ENCODE data around the gene LRRTM3. TPM values are rescaled to one million over a fixed set of nuclear protein-coding genes. Genes with fewer than 3 reads are reported as not detected.

Gene LRRTM3
- total RNA-seq, 1 donor from 2014 or later = not detected

DNA sequence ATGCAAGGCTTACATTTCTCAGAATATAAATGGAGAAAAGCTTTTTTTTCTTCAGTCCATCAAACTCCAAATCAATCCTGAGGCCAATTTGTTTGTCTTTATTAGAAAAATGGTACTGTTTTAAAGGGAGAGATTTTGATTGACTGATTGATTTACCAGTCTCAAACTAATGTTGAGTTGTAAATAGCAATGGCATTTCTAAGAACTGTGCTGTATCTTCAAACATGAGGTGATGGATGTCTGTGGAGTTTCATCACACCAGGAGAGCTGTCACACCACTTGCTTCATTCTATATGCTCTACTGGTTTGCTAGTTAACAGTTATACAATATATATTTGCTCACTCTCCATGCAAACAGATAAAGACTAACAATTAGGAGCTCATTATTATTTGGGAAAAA is 39.0 kb upstream of the LRRTM3 start:
- TF ChIP-seq, protein P1, sequence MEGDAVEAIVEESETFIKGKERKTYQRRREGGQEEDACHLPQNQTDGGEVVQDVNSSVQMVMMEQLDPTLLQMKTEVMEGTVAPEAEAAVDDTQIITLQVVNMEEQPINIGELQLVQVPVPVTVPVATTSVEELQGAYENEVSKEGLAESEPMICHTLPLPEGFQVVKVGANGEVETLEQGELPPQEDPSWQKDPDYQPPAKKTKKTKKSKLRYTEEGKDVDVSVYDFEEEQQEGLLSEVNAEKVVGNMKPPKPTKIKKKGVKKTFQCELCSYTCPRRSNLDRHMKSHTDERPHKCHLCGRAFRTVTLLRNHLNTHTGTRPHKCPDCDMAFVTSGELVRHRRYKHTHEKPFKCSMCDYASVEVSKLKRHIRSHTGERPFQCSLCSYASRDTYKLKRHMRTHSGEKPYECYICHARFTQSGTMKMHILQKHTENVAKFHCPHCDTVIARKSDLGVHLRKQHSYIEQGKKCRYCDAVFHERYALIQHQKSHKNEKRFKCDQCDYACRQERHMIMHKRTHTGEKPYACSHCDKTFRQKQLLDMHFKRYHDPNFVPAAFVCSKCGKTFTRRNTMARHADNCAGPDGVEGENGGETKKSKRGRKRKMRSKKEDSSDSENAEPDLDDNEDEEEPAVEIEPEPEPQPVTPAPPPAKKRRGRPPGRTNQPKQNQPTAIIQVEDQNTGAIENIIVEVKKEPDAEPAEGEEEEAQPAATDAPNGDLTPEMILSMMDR (IDR thresholded peaks at IDR 0.05; ENCODE audit: insufficient read depth, low read length, poor library complexity, severe bottlenecking) = no peak
- Histone ChIP-seq H3K27me3 (ENCODE audit: control insufficient read depth, insufficient read depth, low read length) (no peaks in the 10 kb centered on the region), H3K4me3 (ENCODE audit: low read depth, low read length) (no peak overlapping the region), H3K36me3 (ENCODE audit: control insufficient read depth, insufficient read depth, low read length) (no peaks in the 10 kb centered on the region)
- DNase-seq (ENCODE audit: low read depth) = no peak

DNA sequence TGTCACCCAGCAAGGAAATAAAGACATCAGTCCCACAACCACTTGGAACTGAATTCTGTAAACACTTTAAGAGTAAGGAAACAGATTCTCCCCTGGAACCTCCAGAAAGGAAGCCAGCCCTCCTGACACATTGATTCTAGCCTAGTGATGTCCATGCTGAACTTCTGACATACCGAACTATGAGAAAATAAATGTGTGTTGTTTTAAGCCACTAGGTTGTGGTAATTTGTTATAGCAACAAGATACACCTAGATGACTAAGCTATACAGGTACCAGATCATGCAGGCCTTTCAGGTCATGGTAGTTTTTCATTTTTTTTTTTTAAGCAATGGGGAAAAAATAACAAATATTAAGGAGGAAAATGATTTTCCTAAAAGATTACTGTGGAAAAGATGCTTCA is 37.6 kb upstream of the LRRTM3 start:
- Histone ChIP-seq H3K36me3 (ENCODE audit: control insufficient read depth, insufficient read depth, low read length) (no peaks in the 10 kb centered on the region), H3K4me3 (ENCODE audit: low read depth, low read length) (no peak overlapping the region), H3K27me3 (ENCODE audit: control insufficient read depth, insufficient read depth, low read length) (no peaks in the 10 kb centered on the region)
- no peak for DNase-seq (ENCODE audit: low read depth)
- TF ChIP-seq, protein P1 (IDR thresholded peaks at IDR 0.05; ENCODE audit: insufficient read depth, low read length, poor library complexity, severe bottlenecking) = no peak

DNA sequence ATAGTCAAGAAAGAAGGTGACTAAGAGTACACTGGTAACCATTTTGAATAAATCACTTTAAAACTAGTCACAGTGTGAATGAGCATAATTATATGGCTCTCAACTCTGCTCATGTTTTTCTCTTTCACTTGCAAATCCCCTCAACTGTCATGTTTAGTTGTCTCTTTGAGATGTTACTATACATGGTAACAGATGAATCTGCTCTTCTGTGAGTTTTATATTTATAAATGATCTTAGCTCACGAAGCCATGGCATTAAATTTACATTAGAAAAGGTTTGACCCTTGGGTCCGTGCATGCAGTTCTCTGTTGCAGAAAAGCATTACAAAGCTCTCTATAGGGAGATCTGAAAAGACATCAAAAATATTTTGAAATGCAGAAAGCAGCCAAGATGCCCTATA is 33.0 kb upstream of the LRRTM3 start:
- Histone ChIP-seq H3K27me3 (ENCODE audit: control insufficient read depth, insufficient read depth, low read length) (no peaks in the 10 kb centered on the region), H3K36me3 (ENCODE audit: control insufficient read depth, insufficient read depth, low read length) (no peaks in the 10 kb centered on the region), H3K4me3 (ENCODE audit: low read depth, low read length) (no peak overlapping the region)
- TF ChIP-seq, protein P1 (IDR thresholded peaks at IDR 0.05; ENCODE audit: insufficient read depth, low read length, poor library complexity, severe bottlenecking) = no peak
- no peak for DNase-seq (ENCODE audit: low read depth)

DNA sequence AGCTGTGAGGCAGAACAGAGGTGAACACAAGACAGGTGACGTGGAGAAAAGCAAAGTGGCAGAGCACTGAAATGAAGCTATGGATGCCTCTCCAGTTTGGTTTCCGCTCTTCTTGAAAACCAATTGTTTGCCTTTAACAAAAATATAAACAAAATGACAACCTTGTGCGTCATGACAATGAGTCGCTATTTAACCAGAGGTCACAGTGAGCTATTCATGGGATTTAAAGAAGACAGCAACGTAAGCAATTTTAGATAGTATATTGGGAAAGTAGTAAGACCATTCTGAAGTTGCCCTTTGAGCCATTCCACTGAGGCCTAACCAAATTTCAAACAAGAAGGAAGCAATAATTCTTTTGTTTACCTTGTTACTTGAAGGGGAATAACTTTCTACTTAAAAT is 15.2 kb upstream of the LRRTM3 start:
- no peaks in the 10 kb centered on the region for H3K36me3 ChIP-seq (ENCODE audit: control insufficient read depth, insufficient read depth, low read length)
- no peak for DNase-seq (ENCODE audit: low read depth)
- no peaks in the 10 kb centered on the region for H3K27me3 ChIP-seq (ENCODE audit: control insufficient read depth, insufficient read depth, low read length)
- TF ChIP-seq, protein P1 (IDR thresholded peaks at IDR 0.05; ENCODE audit: insufficient read depth, low read length, poor library complexity, severe bottlenecking) = no peak
- no peak overlapping the region for H3K4me3 ChIP-seq (ENCODE audit: low read depth, low read length)

DNA sequence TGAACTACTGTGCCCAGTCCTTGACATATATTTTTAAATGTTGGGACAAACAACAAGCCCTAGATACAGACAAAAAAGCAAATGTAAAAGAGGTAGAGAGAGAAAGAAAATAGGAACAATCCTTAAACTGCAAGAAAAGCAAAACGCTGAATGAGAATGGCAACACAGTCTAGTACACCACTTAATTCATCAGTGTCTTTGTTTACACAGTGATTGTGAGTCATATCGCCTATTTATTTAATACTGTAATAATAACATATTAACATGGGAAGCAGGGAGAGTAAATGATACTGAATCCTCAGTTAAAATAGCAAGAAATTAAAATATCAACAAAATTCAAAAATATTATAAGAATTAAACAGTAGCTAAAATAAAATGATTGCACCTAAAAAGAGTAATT is 9.8 kb upstream of the LRRTM3 start:
- no peak for DNase-seq (ENCODE audit: low read depth)
- Histone ChIP-seq H3K4me3 (ENCODE audit: low read depth, low read length) (no peak overlapping the region), H3K36me3 (ENCODE audit: control insufficient read depth, insufficient read depth, low read length) (no peaks in the 10 kb centered on the region), H3K27me3 (ENCODE audit: control insufficient read depth, insufficient read depth, low read length) (no peaks in the 10 kb centered on the region)
- TF ChIP-seq, protein P1 (IDR thresholded peaks at IDR 0.05; ENCODE audit: insufficient read depth, low read length, poor library complexity, severe bottlenecking) = no peak

DNA sequence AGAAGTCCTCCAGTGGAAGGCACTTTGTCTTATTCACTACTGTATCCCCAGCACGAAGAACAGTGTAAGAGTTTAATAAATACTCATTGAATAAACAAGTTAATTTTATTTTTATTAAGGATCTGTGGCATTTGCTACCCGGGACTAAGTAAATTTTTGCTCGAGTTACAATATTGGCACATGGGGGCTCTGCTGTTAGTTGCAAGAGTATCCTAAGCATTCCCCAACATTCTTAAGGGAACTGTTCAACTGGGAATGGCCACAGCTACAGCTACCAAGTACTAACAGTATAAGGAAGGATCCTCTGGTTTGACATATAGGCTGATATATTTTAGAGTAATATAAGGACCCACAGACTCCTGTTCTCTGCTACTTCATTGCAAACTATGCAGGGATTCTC is 8.7 kb upstream of the LRRTM3 start:
- Histone ChIP-seq H3K4me3 (ENCODE audit: low read depth, low read length) (no peak overlapping the region), H3K36me3 (ENCODE audit: control insufficient read depth, insufficient read depth, low read length) (no peaks in the 10 kb centered on the region), H3K27me3 (ENCODE audit: control insufficient read depth, insufficient read depth, low read length) (no peaks in the 10 kb centered on the region)
- TF ChIP-seq, protein P1 (IDR thresholded peaks at IDR 0.05; ENCODE audit: insufficient read depth, low read length, poor library complexity, severe bottlenecking) = no peak
- no peak for DNase-seq (ENCODE audit: low read depth)
